ENCODE data around the gene SMYD1.

SMYD1 gene

DNA sequence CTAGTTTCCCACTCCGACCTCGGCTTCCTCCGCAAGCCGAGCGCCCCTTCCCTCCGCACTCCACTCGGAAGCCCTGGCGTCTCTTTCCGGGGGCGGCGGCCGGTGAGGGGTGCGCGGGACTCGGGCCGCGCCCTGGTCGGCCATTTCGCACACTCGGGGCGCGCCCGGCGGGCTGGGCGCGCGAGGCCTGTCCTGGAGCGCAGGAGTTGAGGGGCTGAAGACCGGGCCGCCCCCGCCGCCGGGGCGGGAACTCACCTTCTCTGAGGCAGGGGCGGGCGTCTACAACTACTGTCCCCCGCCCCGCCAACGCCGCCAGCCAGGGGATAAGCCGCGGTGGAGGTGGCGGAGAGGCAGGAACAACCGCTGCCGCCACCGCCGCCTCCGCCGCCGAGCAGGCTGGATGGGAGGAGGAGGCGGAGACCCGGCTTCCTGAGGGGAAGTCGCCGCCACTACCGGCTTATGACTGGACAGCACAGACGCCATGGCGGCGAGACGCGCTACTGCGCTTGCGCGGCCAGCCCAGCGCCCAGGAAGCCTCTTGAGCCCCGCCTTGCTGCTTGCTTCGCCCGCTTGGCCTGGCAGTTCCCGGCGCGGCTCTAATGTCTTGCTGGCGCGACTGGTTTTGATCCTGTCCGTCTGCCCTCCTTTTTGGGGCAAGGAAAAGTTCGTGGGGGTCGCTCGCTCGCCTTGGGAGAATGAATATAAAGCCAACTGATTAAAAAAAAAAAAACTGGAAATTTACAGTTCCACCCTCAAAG lies 12.1 kb upstream of the SMYD1 start, which contains the start of gene KRCC1:
KRCC1 (minus strand) TSS at position 413 of the 758 bp plus-strand sequence. CDS start 27,220 bp downstream, outside the sequence.
- DNase-seq (ENCODE audit: low read depth in 2 of 2), result peak; percentile 88 to 89

DNA sequence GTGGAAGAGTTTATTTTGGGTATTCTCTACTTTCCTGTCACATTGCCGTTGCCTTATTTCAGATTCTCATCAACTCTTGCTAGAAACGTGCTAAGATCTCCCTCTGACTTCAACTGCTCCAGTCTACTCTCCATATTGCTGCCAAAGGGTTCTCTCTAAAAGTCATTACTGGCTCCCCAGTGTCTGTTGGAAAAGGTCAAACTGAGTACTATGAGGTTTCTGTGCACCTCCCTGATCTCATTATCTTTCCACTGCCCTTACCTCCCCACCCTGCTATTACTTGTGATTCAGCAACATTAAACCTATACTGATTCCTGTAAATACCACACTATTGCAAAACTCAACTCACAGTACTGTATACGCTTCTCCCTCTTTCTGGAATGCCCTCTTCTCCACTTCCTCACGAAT lies 10.2 kb upstream of the SMYD1 start:
- no peak for DNase-seq (ENCODE audit: low read depth in 2 of 2)

DNA sequence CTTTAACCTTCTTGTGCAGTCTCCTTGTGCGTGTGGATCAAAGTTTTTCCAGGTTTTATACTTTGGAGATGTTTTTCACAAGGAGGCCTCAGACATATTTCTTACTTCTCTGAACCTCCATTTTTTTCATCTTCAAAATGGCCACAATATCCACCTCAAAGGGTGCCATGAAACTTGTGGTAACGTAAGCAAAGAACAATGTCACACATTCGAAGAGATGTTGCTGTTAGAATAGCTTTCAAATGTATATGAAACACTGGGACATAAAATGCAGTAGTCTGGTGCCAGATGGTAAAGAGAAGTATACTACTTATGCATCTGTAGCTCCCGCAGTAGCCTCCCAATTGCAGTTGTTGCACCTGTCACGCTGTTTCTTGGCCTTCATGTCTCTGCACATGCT lies 9.4 kb upstream of the SMYD1 start:
- DNase-seq (ENCODE audit: low read depth in 2 of 2), result no peak

DNA sequence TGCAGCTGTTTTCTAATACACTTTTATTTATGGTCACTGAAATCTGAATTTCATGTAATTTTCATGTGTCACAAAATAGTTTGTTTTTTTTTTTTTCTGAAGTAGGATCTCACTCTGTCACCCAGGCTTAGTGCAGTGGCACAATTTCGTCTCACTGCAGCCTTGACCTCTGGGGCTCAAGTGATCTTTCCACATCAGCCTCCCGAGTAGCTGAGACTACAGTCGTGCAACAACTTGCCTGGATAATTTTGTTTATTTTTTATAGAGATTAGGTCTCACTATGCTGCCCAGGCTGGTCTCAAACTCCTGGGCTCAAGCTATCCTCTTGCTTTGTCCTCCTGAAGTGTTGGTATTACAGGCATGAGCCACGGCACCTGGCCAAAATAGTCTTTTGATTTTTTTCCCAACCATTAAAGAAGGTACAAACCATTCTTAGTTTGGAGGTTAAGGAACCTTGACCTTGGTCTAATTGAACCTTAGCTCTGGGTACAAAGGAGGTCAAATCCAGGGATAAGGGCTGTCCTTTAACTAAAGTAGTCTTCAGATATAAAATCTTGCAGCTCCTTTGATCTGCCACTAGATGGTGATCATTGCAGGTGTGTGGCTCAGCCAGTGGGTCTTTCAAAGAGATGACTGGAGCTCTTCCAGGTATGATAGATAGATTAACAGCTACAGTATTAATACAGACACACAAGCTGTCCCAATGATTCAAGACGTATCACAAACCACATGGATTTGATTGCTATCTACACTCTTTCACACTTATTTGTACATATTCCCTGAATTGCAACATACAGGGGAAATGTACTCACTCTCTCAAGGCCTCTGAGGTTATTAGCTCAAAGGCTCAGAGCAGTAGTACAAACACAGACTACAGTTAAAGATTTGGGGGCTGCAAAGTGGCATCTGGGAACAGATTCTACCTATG lies 7.4 kb upstream of the SMYD1 start:
- DNase-seq (ENCODE audit: low read depth in 2 of 2), result no peak

DNA sequence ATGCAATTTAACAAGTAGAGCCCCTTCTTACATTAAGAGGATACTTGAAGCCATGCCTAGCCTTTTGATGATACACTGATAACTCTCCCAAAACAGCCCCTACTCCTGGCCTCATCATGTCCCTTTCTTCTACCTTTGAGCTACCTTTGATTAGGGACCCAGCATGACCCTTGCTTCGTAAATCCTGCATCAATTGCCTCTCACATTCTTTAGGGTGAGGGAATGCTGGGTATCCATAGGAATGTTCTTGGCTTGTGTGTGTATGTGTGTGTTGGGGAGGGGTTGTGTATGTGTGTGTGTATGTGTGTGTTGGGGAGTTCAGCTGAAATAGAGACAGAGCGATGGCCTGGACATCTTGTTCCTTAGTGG lies 6.7 kb upstream of the SMYD1 start:
- no peak for DNase-seq (ENCODE audit: low read depth in 2 of 2)

DNA sequence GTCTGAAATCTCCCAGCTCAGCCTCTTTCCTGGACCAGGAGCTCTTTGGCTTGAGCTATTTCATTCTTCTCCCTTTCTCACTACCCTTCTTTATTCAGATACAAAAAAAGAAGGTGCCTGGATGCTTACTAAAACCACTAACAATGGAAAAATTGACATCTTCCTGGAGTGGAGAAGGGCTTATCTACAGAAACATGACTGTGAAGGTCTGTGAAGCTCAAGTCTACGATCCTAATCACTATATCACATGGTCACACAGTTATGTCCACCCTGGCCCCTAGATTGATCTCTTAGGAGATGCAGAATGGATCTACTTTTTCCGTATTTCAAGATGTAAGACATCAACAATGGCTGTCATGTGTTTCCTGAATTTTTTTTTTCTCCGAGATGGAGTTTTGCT lies 6.3 kb upstream of the SMYD1 start:
- no peak for DNase-seq (ENCODE audit: low read depth in 2 of 2)

DNA sequence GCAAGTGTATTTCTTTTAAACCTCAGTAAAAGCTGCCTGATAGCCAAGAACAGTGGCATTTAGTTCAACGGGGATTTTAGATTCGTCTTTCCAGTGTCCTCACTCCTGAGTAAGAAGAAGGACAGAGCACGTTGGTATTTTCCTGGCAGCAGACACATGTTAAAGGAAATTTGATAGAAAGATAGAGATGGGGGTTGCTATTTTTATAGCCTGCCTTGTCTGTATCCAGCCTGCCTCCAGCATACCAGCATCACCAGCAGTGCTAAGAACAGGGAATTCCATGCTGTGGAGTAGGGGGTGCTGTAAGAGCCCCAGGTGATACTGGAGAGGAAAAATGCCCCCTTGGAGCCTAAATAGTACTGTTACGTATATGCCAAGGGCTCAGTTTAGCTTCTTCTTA lies 1.1 kb upstream of the SMYD1 start:
- no peak for DNase-seq (ENCODE audit: low read depth in 2 of 2)

DNA sequence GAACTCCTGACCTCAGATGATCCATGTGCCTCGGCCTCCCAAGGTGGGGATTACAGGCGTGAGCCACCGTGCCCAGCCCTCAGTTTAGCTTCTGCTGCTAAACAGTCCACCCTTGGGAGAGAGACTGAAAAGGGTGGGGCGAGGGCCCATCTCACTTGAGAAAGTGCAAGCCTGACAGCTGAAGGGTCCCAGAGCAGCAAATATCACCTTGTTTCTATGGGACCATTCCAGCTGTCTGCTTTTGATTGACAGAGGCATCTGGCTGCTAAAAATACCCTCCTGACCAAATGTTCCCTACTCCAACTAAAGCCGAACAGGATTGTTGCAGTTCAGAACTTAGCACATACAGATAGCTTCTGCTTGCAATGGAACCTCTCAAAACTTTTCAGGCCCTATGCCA lies 436 bp upstream of the SMYD1 start:
- no peak for DNase-seq (ENCODE audit: low read depth in 2 of 2)

DNA sequence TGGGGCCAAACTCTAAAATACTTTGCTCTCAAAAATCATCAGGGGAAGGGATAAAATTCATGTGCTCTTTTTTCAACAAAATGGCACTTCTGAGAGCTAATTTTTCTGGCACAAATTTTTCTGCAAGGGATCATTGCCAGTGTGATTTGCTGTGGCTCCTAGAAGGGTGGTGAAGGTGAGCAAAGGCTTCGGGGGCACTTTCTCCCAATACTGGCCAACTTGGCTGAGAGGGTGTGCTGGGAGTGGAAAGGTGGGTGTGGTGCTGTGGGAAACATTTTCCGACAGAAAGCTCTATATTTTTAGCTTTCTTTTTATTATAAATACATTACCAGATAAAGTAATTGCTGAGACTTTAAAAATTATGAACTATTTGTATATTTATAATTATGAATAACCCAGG lies 419 bp downstream of the SMYD1 start:
- DNase-seq (ENCODE audit: low read depth in 2 of 2), result no peak

DNA sequence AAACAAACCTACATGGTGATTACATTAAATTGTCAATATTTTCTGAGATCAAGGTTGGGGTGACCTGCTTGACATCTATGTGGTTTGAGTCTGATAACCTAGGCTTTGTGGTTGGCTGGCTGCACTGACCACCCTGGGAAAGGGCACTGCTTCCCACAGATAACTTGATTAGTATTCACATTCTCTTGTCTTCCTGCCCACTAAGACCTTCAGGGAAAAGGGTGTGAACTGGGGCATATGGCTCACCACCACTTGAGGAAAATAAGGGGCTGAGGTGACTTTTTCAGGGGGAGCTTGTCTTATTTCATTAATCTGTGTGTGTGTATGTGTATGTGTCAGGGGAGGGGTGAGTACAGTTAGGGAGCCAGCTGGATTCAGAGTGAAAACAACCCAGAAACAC lies 1.5 kb downstream of the SMYD1 start:
- no peak for DNase-seq (ENCODE audit: low read depth in 2 of 2)

DNA sequence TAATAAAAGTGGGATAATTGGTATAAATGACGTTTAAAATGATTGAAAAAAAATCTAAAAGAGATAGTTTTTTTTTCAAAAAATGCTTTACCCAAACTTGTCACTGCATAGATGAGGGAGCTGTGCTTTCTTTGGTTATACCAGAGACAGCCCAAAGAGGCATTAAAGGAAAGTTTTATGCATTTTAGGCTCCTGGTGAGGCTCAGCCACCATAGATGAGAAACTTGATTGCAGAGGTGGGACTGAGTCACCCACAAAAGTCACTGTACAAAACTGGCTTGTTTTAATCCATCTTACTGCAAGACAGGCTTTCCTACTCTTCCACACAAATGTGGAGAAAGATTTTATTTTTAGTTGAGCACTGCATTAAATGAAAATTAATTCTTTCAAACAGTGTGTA lies 2.4 kb downstream of the SMYD1 start:
- no peak for DNase-seq (ENCODE audit: low read depth in 2 of 2)

DNA sequence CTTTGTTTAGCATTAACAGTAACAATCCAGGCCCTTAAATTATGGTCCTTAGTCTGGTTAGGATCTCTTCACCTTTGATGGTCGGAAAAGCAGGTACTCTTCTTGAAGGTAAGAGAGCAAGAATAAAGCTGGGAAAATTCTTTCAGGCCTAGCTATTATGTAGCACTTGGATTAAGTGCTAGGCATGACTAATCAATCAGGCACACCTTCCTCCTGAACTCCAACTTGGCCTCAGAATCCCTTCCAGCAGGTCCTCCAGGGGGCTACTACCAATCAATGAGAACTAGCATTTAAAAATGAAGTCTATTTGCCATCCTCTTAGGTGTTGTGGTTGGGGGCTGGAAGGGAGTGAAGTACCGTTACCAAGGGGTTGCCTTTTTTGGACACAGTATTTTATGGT lies 3.7 kb downstream of the SMYD1 start:
- no peak for DNase-seq (ENCODE audit: low read depth in 2 of 2)

DNA sequence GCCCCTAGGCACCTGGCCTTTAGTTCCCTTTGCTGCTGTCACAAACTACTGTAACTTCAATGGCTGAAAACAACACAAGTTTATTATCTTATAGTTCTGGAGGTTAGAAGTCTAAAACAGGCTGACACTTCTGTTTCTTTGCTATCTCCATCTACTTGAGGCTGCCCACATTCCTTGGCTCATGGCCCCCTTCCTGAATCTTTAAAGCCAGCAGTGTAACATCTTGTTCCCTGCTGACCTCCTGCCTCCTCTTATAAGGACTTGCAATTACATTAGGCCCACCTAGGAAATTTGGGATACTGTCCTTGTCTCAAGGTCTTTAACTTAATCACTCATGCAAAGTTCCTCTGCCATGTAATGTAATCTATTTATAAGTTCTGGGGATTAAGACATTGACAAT lies 6.5 kb downstream of the SMYD1 start:
- no peak for DNase-seq (ENCODE audit: low read depth in 2 of 2)

DNA sequence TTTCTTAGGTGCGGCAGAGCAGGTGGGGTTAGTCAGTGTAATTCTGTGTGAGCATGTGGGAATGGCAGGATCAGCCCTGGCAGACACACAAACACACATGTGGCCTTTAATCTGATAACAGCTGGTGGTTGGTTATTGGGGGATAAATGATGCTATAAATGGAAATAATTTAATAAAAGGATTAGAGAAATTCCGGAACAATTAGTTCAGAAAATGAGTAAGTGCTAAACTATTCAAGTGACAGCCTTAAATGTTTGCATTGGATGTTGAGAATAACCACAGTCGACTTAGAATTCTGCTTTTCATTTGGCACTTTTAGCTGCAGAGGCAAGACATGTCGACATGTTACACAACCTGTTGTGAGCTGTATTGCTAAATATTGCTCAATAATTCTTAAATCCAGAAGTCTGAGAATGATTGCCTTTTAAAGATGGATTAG lies 7.2 kb downstream of the SMYD1 start:
- DNase-seq (ENCODE audit: low read depth in 2 of 2), result peak; percentile 92 to 93

DNA sequence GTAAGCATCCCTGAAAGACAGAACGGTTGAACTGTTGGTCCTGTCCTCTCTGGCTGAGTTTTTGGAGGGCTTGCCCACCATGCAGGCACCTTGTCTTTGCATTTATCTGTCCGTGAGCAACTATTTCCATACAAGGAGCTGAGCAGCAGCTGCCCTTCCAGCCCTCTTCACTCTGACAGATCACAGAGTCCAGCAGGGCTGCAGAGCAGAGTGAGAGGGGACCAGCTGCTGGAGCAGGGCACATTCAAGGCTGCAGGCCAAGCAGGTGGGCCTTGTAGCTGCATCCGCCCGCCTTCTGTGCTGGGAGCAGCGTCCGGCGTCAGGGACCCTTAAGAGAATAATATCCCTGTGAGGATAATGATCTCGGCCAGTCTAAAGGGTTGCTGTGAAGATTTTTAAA lies 9.5 kb downstream of the SMYD1 start:
- DNase-seq (ENCODE audit: low read depth in 2 of 2), result no peak

DNA sequence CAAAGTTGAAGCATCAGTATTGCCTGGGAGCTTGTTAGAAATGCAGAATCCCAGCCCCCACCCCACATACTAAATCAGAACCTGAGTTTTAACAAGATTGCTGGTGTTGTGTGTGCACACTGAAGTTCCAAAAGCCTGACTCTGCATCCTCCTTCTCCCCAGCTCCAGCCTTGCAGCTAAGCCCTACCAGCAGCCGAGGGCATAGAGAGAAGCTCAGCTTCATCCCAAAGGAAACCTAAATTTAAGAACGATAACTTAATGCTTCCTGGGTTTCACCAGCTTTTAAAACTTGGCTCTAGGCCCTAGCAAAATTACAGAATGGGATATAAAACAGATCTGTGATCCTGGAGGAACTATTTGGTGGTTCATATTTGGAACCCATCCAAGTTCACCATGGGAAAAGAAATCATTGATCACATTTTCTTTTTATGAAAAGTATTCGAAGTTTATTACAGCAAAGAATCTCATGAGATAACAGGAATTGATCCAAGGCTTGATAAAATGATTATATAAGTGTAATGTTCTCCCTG lies 11.1 kb downstream of the SMYD1 start:
- no peak for DNase-seq (ENCODE audit: low read depth in 2 of 2)

DNA sequence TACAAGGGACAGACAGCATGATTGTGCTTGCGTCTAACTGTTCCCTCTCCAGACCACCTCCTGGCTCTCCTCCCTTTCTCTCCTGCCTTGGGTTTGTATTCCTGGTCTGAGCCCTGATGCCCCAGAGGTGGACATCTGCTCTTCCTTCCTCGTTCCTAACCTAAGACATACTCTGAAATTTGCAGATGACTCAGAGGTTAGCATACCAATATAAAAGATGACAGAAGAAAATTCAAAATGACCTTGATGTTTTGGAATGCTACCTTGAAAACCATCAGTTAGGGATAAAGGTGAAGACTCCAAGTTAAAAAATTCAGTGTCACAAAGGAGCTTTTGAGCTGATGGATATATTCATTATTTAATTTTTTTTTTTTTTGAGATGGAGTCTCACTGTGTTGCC lies 12.9 kb downstream of the SMYD1 start:
- DNase-seq (ENCODE audit: low read depth in 2 of 2), result no peak

DNA sequence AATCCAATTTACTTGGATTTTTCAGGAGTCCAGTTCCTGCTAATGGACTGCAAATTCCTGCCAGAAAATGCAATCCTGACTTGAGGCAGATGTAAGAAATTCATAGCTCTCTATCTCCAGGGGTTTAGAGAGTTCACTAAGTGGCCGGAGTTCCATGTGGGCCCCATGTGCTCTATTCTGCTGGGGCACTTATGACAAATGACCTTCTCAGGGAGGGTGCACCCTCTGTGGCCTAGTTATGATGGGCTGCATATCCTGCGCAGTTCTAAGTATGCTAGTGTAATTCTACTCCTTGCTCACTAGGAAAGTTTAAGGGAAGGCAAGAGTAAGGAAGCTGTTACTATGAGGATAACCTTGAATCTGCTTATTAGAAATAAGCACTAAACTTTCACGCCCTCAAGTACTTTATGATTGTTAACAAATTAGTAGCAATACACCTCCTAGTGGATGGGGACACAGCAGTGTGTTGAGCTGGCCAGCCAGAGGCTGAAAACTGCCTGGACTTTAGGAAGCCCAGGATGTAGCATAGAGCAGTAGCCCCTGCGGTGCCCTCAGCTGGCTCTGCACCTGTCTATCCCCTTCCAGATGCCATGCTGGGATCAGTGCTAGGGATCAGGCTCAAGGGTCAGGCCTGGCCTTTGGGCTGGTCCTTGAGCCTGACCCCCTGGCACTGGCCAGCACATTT lies 14.4 kb downstream of the SMYD1 start:
- no peak for DNase-seq (ENCODE audit: low read depth in 2 of 2)

DNA sequence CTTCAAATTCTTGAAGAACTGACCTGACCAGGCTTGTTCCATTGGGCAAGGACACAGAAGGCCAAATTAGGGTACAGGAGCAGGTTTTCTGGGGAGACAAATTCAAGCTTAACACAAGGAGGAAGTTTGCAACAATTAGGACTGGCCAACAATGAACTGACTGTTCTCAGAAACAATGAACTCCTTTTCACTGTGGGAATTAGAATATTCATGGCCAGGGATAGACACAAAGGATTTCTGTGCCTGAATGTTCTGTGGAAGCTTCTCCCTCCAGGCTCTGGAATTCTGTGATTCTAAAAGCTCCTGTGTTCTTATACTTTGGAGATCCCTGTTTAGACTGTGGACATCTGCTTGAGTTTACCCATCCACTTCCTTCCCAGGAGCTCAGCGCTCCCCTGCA lies 15.2 kb downstream of the SMYD1 start:
- no peak for DNase-seq (ENCODE audit: low read depth in 2 of 2)

DNA sequence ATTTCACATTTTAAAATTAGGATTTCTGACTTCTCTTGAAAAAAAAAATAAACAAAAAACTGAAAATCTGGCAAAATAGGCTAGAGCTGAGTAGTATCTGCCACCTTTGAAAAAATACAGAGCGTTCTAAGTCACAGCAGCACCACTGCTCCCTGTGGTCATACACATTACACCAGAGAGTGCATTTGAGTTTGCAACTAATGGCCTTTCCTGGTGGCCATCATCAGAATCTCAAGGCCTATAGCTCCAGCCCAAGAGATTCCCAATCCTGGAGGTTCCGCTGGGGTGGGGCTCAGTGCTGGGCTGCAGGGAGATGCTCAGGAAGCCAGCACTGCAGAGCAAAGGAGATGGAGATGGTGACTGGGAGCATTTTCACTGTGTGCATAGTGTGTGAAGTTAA lies 17.5 kb downstream of the SMYD1 start:
- DNase-seq (ENCODE audit: low read depth in 2 of 2), result no peak

DNA sequence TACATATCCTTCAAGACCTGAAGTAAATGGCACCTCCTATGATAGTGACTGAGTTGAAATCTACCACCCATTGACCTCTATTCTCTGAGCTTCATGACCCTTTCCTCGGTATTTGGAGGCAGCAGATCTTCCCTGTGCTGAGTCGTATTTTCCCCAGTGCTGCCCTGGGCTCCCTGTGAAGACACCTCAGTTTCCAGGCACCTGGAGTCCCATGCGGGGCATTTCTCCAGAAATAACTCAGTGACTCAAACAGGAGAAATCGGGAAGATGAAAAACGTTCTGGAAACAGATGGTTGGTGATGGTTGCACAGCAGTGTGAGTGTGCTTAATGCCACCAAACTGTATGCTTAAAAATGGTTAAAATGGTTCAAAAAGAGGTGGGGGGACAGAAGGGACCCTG lies 18.0 kb downstream of the SMYD1 start:
- no peak for DNase-seq (ENCODE audit: low read depth in 2 of 2)

DNA sequence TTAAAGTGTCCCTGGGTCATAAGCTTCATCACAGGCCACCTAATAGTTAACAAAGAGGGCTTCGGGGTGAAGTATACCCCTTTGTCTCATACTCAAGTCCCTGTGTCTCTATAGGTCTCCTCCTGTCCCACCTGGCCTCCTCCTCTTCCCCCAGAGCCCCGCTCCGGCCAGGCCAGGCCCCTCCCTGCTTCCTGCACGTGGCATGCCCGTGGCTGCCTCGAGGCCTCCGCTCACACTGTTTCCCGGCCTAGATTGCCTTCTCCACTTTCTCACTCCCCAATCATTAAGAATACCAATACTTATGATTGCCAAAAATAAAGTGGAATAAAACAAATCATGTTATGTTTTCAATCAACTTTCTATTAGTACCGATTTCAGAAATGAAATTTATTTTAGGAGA lies 18.8 kb downstream of the SMYD1 start:
- DNase-seq (ENCODE audit: low read depth in 2 of 2), result no peak

Data from fibroblast of skin of left quadriceps (primary cell).